Stomach (tissue), 4 donors: Measurements from ENCODE around the gene TSHR.

Experiments
- CTCF ChIP-seq, 7 experiments: fragments of 450-650 bp in 4 of 7; fragments of 200-600 bp in 3 of 7; sonication (generic) in 3 of 7; IDR thresholded peaks; one replicate each; pipeline ENCODE4 v1.5.1; 2016 to 2019; ENCODE audit warnings: antibody characterized with exemption in 7 of 7, control low read depth in 2 of 7, mild to moderate bottlenecking in 1 of 7
- POLR2A ChIP-seq, 4 donors: fragments of 450-650 bp; IDR thresholded peaks; one replicate each; pipeline ENCODE4 v1.6.1; 2016; ENCODE audit warnings: antibody characterized with exemption in 4 of 4, control low read depth in 2 of 4, mild to moderate bottlenecking in 1 of 4, moderate library complexity in 1 of 4

DNA sequence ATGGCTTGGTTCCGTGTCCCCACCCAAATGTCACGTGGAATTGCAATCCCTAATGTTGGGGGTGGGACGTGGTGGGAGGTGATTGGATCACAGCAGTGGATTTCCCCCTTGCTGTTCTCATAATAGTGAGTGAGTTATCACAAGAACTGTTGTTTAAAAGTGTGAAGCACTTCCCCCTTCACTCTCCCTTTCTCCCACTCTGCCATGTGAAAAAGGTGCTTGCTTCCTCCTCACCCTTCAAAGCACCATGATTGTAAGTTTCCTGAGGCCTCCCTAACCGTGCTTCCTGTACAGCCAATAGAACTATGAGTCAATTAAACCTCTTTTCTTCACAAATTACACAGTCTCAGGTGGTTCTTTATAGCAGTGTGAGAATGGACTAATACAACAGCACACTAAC lies 8.6 kb upstream of the TSHR start:
- TF ChIP-seq CTCF (IDR thresholded peaks at IDR 0.05) (no peak), POLR2A (IDR thresholded peaks at IDR 0.05) (no peak)
